ENCODE data around the gene EXOC3L4. TPM values are rescaled to one million over a fixed set of nuclear protein-coding genes. Genes with fewer than 3 reads are reported as not detected.

Gene EXOC3L4
- total RNA-seq, 4 donors from 2014 or later = 0.64 to 0.75 TPM; not detected in 2

DNA sequence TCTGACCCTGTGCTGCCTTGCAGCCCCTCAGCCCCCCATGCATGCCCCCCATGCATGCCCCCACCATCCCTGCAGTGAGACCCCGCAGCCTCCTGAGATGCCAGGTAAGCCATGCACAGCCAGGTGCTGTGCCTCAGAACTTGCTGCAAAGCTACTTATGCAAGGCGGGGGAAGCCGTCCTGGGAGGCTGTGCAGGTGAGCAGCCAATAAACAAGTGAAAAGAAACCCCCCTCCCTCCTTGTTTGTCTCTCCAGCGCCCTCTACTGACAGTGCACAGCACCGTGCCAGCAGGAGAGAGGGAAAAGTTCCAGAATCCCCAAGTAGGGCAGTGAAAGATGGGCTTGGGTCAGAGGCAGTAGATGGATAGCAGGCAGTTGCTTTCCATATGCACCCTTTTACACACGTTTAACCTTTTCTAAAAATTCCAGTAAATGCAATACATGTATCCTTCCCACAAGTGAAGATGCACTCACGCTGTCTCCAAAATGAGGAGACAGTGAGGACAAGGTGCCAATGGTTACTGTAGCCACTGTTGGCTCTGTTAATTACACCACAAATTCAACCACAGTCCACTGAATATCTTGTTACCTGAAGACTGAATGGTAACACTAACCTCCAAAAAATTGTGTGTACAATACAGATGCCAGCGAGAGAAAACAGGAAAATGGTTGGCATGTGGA, 46.7 kb downstream of the EXOC3L4 start:
- DNase-seq (ENCODE audit: low spot score in 2 of 2) = no peak
- WGBS, 2 donors = 38% methylated on average over 8 of the region's 8 CpGs
- intact Hi-C loops (cut with DNase I; ENCODE audit: low total_unique reads) = no loop called here
- TF ChIP-seq, protein P1, sequence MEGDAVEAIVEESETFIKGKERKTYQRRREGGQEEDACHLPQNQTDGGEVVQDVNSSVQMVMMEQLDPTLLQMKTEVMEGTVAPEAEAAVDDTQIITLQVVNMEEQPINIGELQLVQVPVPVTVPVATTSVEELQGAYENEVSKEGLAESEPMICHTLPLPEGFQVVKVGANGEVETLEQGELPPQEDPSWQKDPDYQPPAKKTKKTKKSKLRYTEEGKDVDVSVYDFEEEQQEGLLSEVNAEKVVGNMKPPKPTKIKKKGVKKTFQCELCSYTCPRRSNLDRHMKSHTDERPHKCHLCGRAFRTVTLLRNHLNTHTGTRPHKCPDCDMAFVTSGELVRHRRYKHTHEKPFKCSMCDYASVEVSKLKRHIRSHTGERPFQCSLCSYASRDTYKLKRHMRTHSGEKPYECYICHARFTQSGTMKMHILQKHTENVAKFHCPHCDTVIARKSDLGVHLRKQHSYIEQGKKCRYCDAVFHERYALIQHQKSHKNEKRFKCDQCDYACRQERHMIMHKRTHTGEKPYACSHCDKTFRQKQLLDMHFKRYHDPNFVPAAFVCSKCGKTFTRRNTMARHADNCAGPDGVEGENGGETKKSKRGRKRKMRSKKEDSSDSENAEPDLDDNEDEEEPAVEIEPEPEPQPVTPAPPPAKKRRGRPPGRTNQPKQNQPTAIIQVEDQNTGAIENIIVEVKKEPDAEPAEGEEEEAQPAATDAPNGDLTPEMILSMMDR (IDR thresholded peaks at IDR 0.05) = no peak
- no peak for TF ChIP-seq POLR2A (IDR thresholded peaks at IDR 0.05)
- H3K4me3 ChIP-seq (ENCODE audit: low read depth, poor library complexity, severe bottlenecking) = no peak overlapping the region

DNA sequence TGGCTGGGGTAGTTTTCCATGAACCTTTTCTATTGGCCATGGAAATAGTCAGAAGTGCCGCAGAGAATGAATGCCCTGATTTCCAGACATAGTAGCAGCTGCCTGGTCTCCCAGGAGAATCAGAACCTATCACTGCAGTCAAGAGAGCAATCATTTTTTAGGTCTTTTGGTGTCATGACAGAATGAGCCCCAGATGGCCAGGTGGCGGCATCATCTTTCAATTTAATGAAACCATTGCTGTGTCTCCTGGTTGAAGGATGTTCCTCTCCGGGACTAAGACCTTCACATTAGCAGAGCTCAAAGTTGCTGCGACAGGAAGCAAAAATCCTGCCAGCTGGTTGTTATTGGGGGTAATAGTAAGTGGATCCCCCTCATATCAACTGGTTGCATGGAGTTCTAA, 47.5 kb downstream of the EXOC3L4 start:
- no peak overlapping the region for H3K4me3 ChIP-seq (ENCODE audit: low read depth, poor library complexity, severe bottlenecking)
- intact Hi-C loops (cut with DNase I; ENCODE audit: low total_unique reads) = no loop called here
- 91 to 95% methylated on average over 4 of the region's 4 CpGs for WGBS, 2 donors
- TF ChIP-seq POLR2A (IDR thresholded peaks at IDR 0.05) = no peak
- TF ChIP-seq, protein P1 (IDR thresholded peaks at IDR 0.05) = no peak
- no peak for DNase-seq (ENCODE audit: low spot score in 2 of 2)

DNA sequence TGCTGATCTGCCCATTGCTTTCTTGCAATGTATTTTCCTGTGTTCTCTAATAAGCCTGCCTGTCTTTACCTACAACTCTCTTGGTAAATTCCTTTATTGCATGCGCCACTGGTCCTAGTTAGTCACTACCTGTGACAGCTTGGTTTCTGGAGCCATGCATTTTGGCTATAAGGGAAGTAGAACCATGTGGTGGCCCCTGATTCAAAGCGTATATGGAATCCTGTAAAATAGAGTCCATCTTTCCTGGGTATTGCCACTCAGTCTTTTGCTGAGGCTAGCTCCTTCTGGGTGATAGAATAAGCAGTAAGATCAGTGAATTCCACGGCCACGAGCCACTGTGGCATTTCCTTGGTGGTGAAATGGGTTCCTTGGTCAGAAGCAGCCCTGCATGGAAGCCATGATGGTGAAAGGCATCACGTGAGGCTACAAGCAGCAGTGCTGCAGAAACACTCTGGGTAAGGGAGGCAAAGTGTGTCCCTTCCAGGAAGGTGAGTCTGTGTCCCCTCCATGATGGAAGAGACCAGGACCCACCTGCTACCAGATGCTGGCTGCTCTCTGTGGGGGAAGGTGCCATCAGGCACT, 48.3 kb downstream of the EXOC3L4 start:
- intact Hi-C loops (cut with DNase I; ENCODE audit: low total_unique reads) = no loop called here
- WGBS, 2 donors = 62 to 76% methylated on average over 5 of the region's 5 CpGs
- H3K4me3 ChIP-seq (ENCODE audit: low read depth, poor library complexity, severe bottlenecking) = no peak overlapping the region
- TF ChIP-seq, protein P1 (IDR thresholded peaks at IDR 0.05) = no peak
- DNase-seq (ENCODE audit: low spot score in 2 of 2) = no peak

DNA sequence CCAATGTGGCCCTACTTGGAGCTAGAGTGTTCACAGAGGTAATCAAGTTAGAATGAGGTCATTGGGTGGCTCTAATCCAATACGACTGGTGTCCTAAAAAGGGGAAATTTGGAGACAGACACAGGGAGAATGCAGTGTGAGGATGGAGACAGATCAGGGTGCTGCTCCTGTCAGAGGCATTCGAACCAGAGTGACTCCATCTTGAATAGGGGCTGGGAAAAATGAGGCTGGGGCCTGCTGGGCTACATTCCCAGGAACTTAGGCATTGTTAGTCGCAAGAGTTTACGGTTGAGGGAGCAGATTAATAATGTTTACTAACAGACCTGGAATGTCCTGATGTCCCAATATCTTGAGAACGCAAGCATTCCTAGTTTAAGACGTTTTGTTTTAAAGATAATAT, 49.0 kb downstream of the EXOC3L4 start:
- WGBS, 2 donors = 71 to 74% methylated on average over 6 of the region's 6 CpGs
- no peak for DNase-seq (ENCODE audit: low spot score in 2 of 2)
- intact Hi-C loops (cut with DNase I; ENCODE audit: low total_unique reads) = no loop called here
- TF ChIP-seq POLR2A (IDR thresholded peaks at IDR 0.05) = no peak
- TF ChIP-seq, protein P1 (IDR thresholded peaks at IDR 0.05) = no peak
- no peak overlapping the region for H3K4me3 ChIP-seq (ENCODE audit: low read depth, poor library complexity, severe bottlenecking)

DNA sequence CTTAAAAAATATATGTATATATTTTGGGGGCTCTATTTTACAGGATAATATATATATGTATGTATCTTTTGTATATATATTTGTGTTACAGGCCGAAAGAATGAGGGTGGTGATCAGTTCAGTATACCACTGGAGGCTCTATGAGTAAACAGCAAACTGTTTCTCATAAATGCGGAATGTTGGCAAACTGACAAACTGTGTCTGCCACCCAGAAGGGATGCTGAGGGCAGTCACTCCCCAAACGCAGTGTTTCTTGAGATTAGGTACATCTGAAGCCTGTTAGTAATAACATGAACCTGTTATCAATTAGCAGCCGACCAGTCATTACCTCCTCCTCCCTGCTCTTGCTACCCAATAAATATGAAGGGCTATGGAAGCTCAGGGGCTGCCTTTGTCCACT, 49.6 kb downstream of the EXOC3L4 start:
- H3K4me3 ChIP-seq (ENCODE audit: low read depth, poor library complexity, severe bottlenecking) = no peak overlapping the region
- no peak for TF ChIP-seq POLR2A (IDR thresholded peaks at IDR 0.05)
- TF ChIP-seq, protein P1 (IDR thresholded peaks at IDR 0.05) = no peak
- intact Hi-C loops (cut with DNase I; ENCODE audit: low total_unique reads) = no loop called here
- no peak for DNase-seq (ENCODE audit: low spot score in 2 of 2)
- 28 to 39% methylated on average over 4 of the region's 4 CpGs for WGBS, 2 donors

All from lower leg skin (tissue), 4 donors.